DND-41 (cell line): ENCODE results near the gene ZNF697.
A peak's percentile ranks its signal among the peaks of the same experiment; 100 is the strongest.
"Not testable (repeated sequence)": the region's sequence is repeated elsewhere in the genome, so short reads cannot be mapped to it uniquely, and the experiment has no call there.

ENCODE experiments used
- EZH2 ChIP-seq: IDR thresholded peaks from 3 replicates; pipeline ENCODE4 v1.6.1; 2012; ENCODE audit warnings: borderline replicate concordance, low read depth, mild to moderate bottlenecking, moderate library complexity, low read length, inconsistent platforms; ENCODE audit not compliant: severe bottlenecking
- TF ChIP-seq, protein P1 (sequence below): IDR thresholded peaks from 2 replicates; pipeline ENCODE4 v1.5.1; 2012; ENCODE audit warnings: borderline replicate concordance, low read length, moderate library complexity, mild to moderate bottlenecking; ENCODE audit not compliant: poor library complexity, severe bottlenecking; ENCODE audit errors: extremely low read depth

DNA sequence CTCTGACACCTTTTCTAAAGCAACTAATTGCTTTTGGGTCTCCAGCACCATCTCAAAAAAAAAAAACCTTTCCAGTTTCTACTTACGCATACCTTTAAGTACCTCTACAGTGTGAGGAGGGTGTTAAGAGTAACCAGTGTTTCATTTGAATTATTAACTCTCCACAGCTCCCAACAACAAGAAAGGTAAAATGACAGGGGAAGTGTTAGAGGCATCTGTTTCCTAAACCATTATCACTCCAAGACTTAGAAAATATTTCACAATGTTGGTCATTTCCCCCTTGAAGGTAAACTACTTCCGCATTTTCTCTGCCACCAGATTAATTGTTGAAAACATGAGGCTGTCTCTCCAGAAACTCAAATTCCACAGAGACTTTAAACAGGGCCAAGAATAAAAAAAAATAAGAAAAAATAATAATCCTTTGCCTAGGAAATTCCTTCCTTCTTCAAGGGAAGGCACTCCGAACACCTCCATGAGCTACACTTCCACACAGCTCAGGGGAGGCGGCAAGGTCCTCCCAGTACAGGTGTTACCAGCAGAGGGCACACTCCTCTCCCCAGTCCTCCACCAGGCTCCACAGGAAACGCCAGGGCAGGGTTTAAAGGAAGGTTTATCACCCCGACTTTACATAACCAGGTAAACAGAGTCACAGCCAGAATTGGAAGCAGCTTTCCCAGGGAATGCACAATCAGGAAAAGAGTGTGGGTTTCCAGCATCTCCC, 40.8 kb downstream of the ZNF697 start:
- TF ChIP-seq EZH2, result not testable (repeated sequence)
- TF ChIP-seq, protein P1, sequence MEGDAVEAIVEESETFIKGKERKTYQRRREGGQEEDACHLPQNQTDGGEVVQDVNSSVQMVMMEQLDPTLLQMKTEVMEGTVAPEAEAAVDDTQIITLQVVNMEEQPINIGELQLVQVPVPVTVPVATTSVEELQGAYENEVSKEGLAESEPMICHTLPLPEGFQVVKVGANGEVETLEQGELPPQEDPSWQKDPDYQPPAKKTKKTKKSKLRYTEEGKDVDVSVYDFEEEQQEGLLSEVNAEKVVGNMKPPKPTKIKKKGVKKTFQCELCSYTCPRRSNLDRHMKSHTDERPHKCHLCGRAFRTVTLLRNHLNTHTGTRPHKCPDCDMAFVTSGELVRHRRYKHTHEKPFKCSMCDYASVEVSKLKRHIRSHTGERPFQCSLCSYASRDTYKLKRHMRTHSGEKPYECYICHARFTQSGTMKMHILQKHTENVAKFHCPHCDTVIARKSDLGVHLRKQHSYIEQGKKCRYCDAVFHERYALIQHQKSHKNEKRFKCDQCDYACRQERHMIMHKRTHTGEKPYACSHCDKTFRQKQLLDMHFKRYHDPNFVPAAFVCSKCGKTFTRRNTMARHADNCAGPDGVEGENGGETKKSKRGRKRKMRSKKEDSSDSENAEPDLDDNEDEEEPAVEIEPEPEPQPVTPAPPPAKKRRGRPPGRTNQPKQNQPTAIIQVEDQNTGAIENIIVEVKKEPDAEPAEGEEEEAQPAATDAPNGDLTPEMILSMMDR, result peak; percentile 9
